Uterus (tissue), 2 donors: ENCODE data around the gene FAT1.

Experiments
- POLR2A ChIP-seq, 2 donors: fragments of 450-650 bp; IDR thresholded peaks; one replicate each; pipeline ENCODE4 v1.6.1; 2016; ENCODE audit warnings: antibody characterized with exemption in 2 of 2, mild to moderate bottlenecking in 1 of 2, moderate library complexity in 1 of 2
- TF ChIP-seq, protein P1 (sequence below), 4 experiments: fragments of 200-600 bp in 2 of 4; fragments of 450-650 bp in 2 of 4; sonication (generic) in 2 of 4; IDR thresholded peaks; one replicate each; pipeline ENCODE4 v1.5.1; 2016 to 2019; ENCODE audit warnings: antibody characterized with exemption in 4 of 4, mild to moderate bottlenecking in 2 of 4, moderate library complexity in 1 of 4

DNA sequence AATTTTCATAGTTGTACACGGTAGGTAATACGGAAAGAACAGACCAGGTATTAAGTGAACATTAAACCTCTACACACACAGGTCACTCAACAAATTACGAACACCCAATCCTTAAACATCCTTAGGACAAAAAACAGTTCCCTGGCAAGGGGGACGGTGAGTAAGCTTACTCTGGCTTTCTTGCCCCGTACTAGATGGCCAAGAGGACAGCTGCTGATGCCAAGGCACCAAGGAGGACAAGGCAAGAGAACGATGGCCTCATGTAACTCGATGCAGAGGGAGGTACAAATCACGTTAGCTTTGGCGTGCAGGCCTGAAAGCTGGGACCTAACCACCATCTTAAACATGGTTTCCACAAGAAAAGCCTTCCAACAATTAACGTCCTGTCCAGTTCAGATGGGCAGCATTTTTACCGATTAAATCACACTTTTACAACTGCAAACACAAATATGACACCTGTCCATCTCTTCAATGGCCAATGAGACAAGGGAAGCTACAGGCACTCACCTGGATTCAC is 23.7 kb downstream of the FAT1 start:
- TF ChIP-seq, protein P1, sequence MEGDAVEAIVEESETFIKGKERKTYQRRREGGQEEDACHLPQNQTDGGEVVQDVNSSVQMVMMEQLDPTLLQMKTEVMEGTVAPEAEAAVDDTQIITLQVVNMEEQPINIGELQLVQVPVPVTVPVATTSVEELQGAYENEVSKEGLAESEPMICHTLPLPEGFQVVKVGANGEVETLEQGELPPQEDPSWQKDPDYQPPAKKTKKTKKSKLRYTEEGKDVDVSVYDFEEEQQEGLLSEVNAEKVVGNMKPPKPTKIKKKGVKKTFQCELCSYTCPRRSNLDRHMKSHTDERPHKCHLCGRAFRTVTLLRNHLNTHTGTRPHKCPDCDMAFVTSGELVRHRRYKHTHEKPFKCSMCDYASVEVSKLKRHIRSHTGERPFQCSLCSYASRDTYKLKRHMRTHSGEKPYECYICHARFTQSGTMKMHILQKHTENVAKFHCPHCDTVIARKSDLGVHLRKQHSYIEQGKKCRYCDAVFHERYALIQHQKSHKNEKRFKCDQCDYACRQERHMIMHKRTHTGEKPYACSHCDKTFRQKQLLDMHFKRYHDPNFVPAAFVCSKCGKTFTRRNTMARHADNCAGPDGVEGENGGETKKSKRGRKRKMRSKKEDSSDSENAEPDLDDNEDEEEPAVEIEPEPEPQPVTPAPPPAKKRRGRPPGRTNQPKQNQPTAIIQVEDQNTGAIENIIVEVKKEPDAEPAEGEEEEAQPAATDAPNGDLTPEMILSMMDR (IDR thresholded peaks at IDR 0.05): no peak
- TF ChIP-seq POLR2A (IDR thresholded peaks at IDR 0.05): no peak
